H1 (cell line): ENCODE results near the gene NUP205. TPM values are rescaled to one million over a fixed set of nuclear protein-coding genes. Genes with fewer than 3 reads are reported as not detected.
A peak's percentile ranks its signal among the peaks of the same experiment; 100 is the strongest.

Source experiments
- BCL11A ChIP-seq, 2 experiments: IDR thresholded peaks; one replicate each; pipeline ENCODE4 v1.6.1; 2011; ENCODE audit warnings: low read depth in 2 of 2, low read length in 2 of 2, mild to moderate bottlenecking in 2 of 2
- CBX5 ChIP-seq: fragments of 300-800, 300-1000 bp; sonication (generic); IDR thresholded peaks from 2 replicates; pipeline ENCODE4 v1.7.1; 2016; ENCODE audit warnings: antibody characterized with exemption, low read length, low read depth
- CBX8 ChIP-seq: fragments of 300-800, 300-1000 bp; sonication (generic); IDR thresholded peaks from 2 replicates; pipeline ENCODE4 v1.7.1; 2016; ENCODE audit warnings: low read depth, low read length, borderline replicate concordance
- CEBPB ChIP-seq: IDR thresholded peaks from 2 replicates; pipeline ENCODE4 v1.6.1; 2012; ENCODE audit warnings: low read depth, low read length
- CHD1 ChIP-seq: IDR thresholded peaks from 2 replicates; pipeline ENCODE4 v1.6.1; 2012; ENCODE audit warnings: low read depth, low read length, improper control_type of control experiment
- CTBP2 ChIP-seq: IDR thresholded peaks from 2 replicates; pipeline ENCODE4 v1.7.0; 2011; ENCODE audit warnings: borderline replicate concordance, mild to moderate bottlenecking, moderate library complexity, mixed read lengths, low read length; ENCODE audit not compliant: insufficient read depth, insufficient read length
- EZH2 ChIP-seq: fragments of 200-600 bp; sonication (generic); IDR thresholded peaks from 2 replicates; pipeline ENCODE4 v1.7.1; 2012; ENCODE audit warnings: low read depth, mild to moderate bottlenecking, moderate library complexity, low read length, inconsistent platforms; ENCODE audit not compliant: severe bottlenecking
- GTF2F1 ChIP-seq: IDR thresholded peaks from 2 replicates; pipeline ENCODE4 v1.6.1; 2012; ENCODE audit warnings: low read depth, low read length, improper control_type of control experiment, borderline replicate concordance
- HDAC2 ChIP-seq, 2 experiments: fragments of 300-600 bp in 1 of 2; sonication (generic) in 1 of 2; IDR thresholded peaks; 2 replicates each; pipeline ENCODE4 v1.6.1; 2011 to 2012; ENCODE audit warnings: low read depth in 2 of 2, low read length in 2 of 2, mild to moderate bottlenecking in 2 of 2, moderate library complexity in 2 of 2, borderline replicate concordance in 1 of 2, inconsistent platforms in 1 of 2
- HDAC6 ChIP-seq: IDR thresholded peaks from one replicate; pipeline ENCODE4 v1.7.1; 2012; ENCODE audit warnings: low read depth, mild to moderate bottlenecking, inconsistent platforms, low read length, moderate library complexity
- JUND ChIP-seq: IDR thresholded peaks from 2 replicates; pipeline ENCODE4 v1.6.1; 2011; ENCODE audit warnings: mild to moderate bottlenecking, improper control_type of control experiment, low read length
- MAFK ChIP-seq: IDR thresholded peaks from 2 replicates; pipeline ENCODE4 v1.6.1; 2012; ENCODE audit warnings: low read depth, mild to moderate bottlenecking, improper control_type of control experiment, low read length
- POU5F1 ChIP-seq: IDR thresholded peaks from 2 replicates; pipeline ENCODE4 v1.6.1; 2011; ENCODE audit warnings: low read depth, mild to moderate bottlenecking, low read length, moderate library complexity
- RXRA ChIP-seq: IDR thresholded peaks from 2 replicates; pipeline ENCODE4 v1.6.1; 2011; ENCODE audit warnings: low read depth, mild to moderate bottlenecking, low read length, moderate library complexity; ENCODE audit not compliant: insufficient read depth
- SIN3A ChIP-seq, 2 experiments: IDR thresholded peaks in 1 of 2; conservative IDR thresholded peaks in 1 of 2; 2 replicates each; pipeline ENCODE4 v1.6.1; 2011 to 2012; ENCODE audit warnings: low read length in 2 of 2, improper control_type of control experiment in 1 of 2, low read depth in 1 of 2, mild to moderate bottlenecking in 1 of 2
- SP1 ChIP-seq: IDR thresholded peaks from 2 replicates; pipeline ENCODE4 v1.6.1; 2011; ENCODE audit warnings: low read depth, low read length
- SRF ChIP-seq: IDR thresholded peaks from 2 replicates; pipeline ENCODE4 v1.6.1; 2011; ENCODE audit warnings: mild to moderate bottlenecking, low read depth, low read length, moderate library complexity
- TAF7 ChIP-seq: optimal IDR thresholded peaks from 2 replicates; pipeline ENCODE3; 2011; ENCODE audit warnings: low read depth, mild to moderate bottlenecking, inconsistent platforms, low read length, moderate library complexity, borderline replicate concordance
- TCF12 ChIP-seq: IDR thresholded peaks from 2 replicates; pipeline ENCODE4 v1.6.1; 2011; ENCODE audit warnings: low read depth, mild to moderate bottlenecking, low read length
- polyA plus RNA-seq, 7 experiments: library from polyadenylated mRNA; depleted of rRNA in 3 of 7; stranded (reverse) in 5 of 7; unstranded in 2 of 7; fragments of >200 nt in 5 of 7; fragments of 200-250 nt in 2 of 7; gene quantifications; 1 replicate in 5 of 7; 2 replicates in 1 of 7; 4 replicates in 1 of 7; pipeline versions ENCODE4 v1.2.1 to v1.2.3, GENCODE V29; 2011 to 2013; ENCODE audit warnings: missing spikeins in 2 of 7, mixed read lengths in 2 of 7
- total RNA-seq: library from RNA; stranded (reverse); fragmentation: NEBNext Ultra II Directional; extraction: Animal tissue kit (Norgen Biotek cat#: 25700); gene quantifications from 2 replicates; pipeline ENCODE4 v1.2.1, GENCODE V29; 2021
- TF ChIP-seq, protein P1 (sequence below): IDR thresholded peaks from 2 replicates; pipeline ENCODE4 v1.6.1; 2011; ENCODE audit warnings: low read length, improper control_type of control experiment

NUP205 gene
- total and polyA plus RNA-seq, 2 of the 8 experiments (the other 6 are each of a cell fraction or from before 2014, with no cell fraction given), result 148 to 216 TPM

DNA sequence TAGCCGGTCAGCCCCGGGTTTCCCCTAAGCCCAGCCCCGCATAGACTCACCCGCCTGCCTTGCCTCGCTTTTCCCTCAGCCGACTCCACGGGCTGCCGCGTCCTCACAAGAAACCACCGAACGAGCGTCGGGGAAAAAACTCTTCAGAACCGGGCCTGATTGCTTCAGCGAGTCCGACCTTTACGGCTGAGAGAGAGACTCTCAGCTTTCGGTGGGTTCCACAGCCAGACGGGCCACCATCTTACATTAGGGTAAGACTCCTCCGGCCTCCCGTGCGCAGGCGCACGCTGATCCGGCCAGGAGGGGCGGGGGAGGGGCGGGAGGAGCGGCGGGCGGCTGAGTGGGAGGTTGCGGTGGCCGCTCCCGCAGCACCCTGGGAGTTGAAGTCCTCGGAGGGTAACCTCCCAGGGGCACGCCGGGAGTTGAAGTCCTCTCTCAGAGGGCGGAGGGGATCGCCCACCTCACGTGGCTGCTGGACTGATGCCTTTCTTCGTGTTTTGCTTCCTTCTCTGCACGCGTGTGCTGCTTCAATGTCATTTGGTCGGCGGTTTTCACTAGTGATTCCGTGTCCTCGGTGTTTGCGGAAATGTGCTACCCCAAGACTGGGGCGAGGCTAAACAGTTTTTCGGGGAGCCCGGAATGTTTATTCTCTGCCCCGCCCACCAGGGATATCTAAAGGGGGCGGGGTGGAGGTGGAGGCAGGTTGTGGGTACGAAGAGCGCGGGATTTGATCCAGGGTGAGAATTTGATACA lies 47.7 kb upstream of the NUP205 start, which contains the start of gene CNOT4 (continued):
- TF ChIP-seq RXRA, result no peak
- no peak for TF ChIP-seq SP1
- TF ChIP-seq, protein P1, sequence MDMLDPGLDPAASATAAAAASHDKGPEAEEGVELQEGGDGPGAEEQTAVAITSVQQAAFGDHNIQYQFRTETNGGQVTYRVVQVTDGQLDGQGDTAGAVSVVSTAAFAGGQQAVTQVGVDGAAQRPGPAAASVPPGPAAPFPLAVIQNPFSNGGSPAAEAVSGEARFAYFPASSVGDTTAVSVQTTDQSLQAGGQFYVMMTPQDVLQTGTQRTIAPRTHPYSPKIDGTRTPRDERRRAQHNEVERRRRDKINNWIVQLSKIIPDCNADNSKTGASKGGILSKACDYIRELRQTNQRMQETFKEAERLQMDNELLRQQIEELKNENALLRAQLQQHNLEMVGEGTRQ, result peak; percentile 75
- TF ChIP-seq SRF, result no peak
- TF ChIP-seq HDAC6, result no peak
- TF ChIP-seq JUND, result no peak
- no peak for TF ChIP-seq CTBP2
- no peak for TF ChIP-seq TAF7
- peak in 1 of 2 experiments; percentile 68; a peak in 1 of 4 replicates for TF ChIP-seq HDAC2 (IDR thresholded peaks at IDR 0.05; ENCODE audit: borderline replicate concordance in 1 of 2, low read depth in 2 of 2, low read length in 2 of 2)
- no peak for TF ChIP-seq BCL11A (IDR thresholded peaks at IDR 0.05; ENCODE audit: low read depth in 2 of 2, low read length in 2 of 2)
- TF ChIP-seq CEBPB, result no peak
- no peak for TF ChIP-seq CBX8
- no peak for TF ChIP-seq CBX5
- peak; percentile 88 for TF ChIP-seq CHD1
- peak; percentile 59; the same call in 1 of the 2 replicates for TF ChIP-seq GTF2F1
- TF ChIP-seq MAFK, result no peak
- no peak for TF ChIP-seq EZH2
- TF ChIP-seq TCF12, result no peak
- TF ChIP-seq SIN3A (conservative IDR thresholded peaks at IDR 0.05 in 1 of 2, IDR thresholded peaks at IDR 0.05 in 1 of 2; ENCODE audit: low read depth in 1 of 2, low read length in 2 of 2), result peak; percentile 74 to 83; a peak in 2 of 4 replicates
- TF ChIP-seq POU5F1, result no peak
